NCI-H2029 (cell line): ENCODE measurements around the gene GPR183.

ENCODE experiments used
- DNase-seq: peaks from one replicate; lab custom pipeline; 2025; lab: John Stamatoyannopoulos, UW

The GPR183 gene, protein sequence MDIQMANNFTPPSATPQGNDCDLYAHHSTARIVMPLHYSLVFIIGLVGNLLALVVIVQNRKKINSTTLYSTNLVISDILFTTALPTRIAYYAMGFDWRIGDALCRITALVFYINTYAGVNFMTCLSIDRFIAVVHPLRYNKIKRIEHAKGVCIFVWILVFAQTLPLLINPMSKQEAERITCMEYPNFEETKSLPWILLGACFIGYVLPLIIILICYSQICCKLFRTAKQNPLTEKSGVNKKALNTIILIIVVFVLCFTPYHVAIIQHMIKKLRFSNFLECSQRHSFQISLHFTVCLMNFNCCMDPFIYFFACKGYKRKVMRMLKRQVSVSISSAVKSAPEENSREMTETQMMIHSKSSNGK

DNA sequence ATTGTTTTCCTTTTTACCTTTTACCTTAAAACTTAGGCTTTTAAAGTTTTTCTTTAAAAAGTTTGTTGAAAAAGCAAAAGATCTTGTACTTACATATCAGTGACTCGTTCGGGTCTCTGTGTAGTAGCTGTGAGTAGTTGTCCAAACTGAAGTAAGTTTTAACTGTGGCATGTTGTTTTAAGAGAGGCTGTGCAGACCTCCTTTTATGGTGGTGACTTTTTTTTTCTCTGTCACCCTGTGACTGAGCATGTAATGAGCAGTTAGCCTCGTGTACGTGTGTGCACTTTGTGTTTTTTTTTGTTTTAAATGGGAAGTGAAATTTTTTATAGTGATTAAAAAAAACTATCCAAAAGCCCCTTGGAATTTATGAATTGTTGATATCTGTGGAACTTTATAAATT lies at the start of gene GPR183:
TSS of gene GPR183 (minus strand) at position 153 of the 400 bp plus-strand sequence. CDS start 11,254 bp downstream, outside the sequence.
- DNase-seq = no peak

DNA sequence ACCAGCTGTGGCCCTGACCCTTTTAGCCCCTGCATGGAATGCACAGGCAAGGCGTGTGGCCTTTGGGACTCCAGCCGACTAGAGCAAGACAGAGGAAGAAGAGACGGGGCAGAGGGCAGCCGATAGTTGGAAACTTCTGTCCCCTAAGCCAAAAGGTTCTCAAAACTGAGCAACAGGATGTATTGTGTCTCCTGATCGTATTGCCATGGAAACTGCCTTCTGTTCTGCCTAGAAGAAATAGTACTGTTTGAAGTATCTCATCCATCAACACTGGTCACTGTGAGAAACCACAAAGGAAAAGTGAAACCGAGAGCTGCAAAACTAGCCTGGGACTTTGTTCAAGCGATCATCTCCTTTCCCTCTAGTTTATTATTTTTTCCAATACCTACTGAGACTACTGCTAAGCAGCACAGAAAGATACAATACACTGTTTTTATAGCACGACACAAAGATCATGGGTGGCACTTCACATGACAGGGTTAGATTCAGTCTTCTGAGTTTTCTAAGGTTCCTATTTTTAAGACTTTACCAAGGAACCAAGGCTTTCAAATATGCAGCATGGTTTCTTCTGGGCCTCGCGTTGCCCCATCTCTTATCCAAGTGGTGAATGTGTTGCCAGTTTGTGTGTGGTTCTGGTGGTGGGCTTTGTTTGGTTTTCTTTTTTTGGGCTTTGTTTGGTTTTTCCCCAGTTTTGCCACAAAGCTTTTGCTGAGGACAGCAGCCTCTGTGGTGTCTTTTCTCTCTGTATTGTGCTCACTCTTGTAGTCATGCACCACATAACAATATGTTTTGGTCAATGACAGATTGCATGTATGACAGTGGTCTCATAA lies 49.3 kb upstream of the GPR183 start:
- DNase-seq = no peak

DNA sequence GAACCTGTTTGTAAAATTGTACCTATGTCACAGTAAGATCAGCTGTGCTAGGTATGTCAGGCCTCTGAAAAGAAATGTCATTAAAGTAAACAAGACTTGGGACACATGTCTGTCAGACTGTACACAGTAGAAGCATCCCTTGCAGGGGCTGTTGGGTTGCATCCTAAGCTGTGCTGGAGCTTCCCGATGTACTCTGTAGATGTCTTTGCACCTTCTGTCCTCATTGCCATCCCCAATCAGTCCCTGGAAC lies 48.7 kb upstream of the GPR183 start:
- DNase-seq = no peak

DNA sequence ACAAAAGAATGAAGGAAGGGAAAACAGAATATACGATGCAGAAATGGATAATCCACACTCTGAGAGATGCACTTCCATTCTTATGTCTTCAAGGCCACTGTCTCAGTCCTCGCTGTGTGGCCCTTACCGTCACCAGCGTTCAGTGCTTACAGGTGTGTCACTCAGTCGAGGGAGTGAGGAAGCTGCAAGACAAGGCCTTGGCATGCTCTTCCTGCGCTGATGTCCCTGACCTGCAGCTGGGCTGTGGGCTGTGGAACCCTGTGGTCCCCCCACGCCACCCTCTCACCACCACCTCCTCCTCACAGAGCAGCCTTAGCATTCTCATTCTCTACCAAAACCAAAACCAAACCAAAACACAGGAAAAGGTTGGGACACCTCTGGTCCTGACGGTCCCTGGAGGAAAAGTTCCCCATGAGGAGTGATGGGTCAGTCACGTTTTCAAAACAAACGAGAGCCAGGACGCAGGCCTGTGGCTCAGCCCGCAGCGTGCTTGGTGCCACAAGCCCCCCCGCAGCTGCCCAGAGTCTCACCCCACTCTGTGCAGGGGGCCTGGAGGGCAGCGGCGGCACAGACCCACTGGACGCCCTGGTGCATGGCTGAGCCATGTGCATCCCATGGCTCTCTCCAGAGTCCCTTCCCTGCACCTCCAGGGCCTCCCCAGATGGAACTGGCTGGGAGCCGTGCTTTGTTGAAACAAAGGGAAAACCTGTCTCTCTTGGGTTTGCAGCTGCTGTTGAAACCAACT lies 48.2 kb upstream of the GPR183 start:
- no peak for DNase-seq

DNA sequence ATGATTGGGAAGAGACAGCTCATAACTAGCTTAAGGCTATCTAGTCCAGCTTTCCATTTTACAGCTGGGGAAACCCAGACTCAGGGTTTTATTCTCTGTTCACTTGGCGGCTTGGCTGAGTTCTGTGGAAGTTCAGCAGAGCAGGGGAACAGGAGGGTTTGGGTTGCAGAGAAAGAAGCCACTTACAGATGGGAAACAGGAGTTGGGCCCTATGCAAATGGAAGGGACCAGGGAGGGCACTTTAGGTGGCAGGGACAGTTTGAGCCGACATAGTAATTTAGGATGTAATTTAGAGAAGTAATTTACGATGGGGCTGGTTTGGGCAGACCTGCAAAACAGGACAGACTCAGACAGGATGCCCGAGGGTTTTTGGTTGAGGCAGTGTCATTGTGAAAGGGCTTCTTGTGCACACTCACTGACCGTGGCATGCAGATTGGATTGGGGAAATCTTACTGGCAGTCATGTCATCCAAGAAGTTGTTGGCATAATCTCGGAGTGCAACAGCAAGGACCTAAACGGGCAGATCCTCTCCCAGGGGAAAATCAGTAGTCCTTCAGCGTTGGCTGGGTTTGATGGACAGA lies 47.3 kb upstream of the GPR183 start:
- DNase-seq = no peak

DNA sequence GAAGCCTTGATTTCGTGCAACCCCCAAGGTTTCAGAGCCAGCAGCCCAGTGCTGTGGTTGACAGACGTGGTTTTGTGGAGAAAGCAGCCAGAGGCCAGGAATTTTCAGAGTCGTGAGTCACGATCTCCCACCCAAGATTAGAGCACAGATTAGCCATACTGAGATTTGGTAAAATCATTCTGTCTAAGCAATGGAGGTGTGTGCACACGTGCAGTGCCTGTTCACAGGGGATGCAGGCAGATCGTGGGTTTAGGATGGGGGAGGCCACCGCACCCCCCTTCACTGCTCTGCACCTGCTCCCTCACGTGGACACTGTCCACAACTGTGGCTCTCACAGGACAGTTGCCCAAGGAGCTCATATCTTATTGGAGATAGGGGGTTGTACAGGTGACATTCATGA lies 46.6 kb upstream of the GPR183 start:
- DNase-seq = no peak

DNA sequence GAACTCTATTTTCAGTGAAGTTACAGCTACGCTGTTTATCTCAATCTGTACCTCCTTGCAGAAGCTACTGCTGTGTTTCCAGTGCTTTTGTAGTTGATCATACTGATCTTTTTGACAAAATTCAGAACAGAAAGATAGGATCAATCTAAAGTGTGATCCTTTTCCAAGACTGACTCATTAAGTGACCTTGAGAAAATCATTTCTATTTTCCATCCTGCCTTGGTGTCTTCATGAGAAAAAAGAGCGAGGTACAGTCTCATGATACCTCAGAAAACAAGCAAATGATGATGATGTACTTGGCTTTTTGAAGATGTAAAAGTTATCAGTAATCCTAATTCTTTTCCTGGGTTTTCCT lies 46.0 kb upstream of the GPR183 start:
- DNase-seq = no peak

DNA sequence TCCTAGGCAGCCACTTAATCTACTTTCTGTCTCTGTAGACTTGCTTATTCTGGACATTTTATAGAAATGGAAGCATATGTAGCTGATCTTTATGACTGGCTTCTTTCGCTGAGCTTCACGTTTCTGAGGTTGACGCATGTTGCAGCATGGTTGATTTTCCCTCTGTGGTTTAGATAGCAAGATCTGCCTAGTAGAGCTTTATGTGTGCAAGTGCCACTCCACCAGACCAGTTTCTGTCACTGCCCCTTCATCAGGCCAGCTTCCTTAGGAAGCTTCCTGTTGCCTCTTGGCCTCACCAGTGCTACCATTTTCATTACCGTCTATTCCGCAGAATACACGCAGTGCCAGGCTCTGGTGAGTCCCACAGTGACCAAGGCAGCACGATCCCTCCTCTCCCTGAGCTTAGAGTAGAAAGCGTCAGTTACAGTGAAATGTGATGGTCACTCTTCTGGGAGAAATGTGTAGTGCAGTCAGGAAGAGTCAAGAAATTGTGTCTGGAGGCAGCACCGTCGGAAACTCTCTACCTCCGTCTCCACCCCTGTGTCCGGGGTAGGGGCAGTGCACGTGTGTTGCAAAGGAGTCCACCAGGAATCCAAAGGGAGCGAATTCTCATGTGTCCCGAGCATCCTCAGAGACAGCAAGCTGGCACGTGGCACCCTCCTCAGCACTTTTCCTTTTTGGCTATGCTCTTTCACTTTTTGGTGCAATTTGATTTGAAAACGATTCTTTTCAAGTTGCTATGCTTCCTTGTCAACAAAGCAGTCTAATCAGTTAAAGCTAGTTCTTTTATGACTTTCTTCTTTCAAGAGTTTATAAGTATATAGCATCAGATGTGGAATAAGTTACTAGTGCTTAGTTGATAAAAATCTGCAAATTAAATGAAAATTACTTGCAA lies 45.4 kb upstream of the GPR183 start:
- no peak for DNase-seq

DNA sequence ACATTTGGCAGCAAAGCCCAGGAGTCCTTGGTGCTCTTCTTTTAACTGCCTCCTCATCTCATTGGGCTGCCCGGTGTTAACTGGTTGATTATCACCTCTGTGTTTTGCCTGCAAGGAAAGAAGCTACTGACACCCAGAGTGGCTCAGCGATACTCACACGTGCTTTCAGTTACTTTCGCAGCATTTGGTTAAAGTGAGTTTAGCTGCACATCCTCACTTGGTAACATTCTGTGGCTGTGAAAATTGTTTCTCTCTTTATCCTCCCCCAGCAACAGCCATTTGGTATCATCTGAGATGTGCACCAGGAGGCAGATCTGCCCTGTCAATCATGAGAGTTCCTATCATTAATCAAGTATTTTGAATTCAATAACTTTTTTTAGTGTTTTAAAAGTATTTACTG lies 44.6 kb upstream of the GPR183 start:
- DNase-seq = no peak

DNA sequence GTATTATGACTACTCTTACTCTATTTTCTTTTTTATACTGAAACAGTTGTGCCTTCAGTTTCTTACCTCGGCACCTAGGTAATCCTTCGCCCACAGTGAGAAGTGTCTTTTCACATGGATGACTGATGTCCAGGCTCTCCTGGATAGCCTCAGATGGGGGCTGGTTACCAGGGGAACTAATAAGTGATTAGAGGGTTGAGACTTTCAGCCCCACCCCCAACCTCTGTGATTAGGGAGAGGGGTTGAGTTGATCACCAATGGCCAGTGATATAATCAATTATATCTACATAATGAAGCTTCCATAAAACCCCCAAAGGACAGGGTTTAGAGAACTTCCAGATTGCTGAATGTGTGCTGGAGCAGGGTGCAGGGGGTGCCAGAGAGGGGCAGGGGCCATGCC lies 43.0 kb upstream of the GPR183 start:
- DNase-seq = no peak

DNA sequence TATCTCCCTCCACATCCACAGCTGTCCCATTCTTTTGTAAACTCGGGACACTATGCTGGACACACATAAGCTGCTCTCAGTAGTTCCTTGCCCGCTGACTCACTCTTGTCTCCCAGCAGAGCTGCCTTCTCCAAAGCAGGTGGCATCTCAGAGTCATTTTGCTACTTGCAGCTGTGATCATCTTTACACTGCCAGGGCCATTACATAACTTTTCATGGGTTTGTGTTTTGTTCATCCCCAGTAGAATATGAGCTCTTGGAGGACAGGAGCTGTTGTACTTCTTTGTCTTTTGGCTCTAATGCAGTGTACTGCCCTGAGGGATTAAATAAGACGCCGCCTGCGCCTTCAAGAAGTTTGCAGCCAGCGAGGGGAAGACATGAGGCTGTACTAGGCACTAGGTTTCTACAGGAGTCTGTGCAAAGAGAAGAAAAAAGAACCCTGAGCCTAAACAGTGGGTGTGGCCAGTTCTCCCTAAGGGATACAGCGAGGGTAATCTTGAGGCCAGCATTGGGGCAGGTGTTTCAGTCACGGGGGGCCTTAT lies 40.8 kb upstream of the GPR183 start:
- no peak for DNase-seq

DNA sequence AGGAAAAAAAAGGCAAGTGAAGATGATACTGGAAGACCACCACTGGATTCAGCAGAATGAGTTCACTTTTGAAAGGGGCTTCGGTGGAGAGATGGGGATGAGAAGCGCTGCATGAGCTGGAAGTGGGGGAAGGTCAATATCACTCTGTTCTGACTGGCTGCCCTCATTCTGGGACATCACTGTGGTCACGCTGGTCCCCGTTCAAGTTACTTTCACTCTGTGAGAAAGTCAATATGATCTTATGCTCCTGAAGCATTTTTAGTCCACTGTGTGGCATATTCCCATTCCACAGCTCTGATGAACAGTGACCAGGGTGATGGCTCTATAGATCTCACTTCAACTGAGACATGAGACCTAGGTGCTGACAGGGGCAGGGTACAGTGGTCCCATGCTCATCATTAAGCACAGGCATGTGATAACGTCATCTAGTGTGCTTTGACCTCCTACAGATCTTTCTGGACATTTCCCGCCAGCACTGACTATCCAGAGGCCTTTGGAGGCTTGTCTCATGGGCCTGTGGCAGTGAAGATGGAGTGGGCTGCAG lies 40.2 kb upstream of the GPR183 start:
- no peak for DNase-seq

DNA sequence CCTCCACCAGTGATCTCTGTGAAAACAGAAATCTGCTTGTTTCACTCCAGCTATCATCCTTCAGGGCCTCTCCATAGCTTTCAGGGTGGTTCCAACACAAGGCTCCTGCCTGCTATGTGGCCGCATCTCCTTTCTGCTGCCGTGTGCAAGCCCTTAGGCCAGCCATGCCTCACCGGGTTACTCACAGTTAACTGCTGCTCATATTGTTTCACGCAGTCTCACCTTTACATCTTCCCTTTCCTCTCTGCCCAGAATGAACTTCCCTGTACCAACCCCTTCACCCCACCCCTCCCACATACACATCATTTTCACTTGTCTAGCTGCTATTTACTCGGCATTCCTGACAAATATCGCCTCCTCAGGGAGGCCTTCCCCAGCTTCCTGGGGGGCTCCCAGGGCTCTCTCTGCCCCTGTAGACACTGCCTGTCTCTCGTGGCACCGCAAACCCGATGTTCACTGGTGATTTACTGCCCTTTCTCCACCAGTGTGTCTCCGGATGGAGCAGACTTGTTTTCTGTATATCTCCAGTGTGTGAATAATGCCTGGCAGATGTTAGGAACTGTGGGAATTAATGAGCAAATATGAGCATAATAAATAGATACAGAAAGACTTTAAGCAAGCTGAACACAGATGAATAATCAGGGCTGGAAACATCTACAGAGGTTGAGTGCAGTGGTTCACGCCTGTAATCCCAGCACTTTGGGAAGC lies 39.3 kb upstream of the GPR183 start:
- no peak for DNase-seq

DNA sequence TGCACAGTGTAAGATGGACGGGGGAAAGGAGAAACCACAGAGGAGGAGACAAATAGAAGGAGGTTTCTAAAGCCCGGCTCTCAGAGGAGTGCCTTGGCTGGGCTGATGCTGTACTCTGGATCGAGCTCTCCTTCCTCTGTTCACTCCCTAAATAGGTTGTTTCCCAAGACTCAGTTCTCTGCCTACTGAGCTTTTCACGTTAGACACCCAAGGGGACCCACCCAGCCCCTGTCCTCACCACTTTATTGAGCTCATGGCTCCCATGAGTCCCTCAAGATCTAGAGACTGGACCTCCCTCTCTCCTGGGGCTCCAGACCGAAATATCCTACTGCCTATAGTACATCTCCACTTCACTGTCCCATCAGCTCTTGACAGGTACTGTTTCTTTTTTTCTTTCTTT lies 38.1 kb upstream of the GPR183 start:
- no peak for DNase-seq

DNA sequence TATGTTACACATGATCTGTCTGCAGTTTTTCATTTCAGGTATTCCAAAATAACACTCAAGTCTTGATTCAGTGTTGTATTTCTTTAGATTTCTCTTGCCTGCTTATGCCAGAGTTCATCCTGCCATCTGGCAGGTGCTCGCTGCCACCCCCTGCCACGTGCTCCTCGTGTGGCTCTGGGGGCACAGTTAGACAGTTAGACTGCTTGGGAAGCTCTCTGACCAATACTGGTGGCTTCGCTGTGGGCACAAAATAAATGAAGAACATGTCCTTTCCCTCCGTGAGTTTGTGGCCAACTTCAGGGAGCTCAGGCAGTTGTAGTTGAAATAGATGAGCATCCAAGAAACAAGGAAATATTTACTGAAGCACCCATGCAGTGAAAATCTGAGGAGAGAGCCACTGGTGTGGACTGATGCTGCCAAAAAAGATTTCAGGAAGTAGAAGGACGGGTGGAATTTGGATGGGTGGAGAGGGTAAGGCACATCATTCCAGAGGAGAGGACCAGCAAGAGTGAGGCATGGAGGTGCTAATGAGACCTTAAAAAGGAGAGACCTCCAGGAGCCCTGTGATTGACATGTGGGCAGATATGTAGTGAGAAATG lies 37.5 kb upstream of the GPR183 start:
- DNase-seq = no peak

DNA sequence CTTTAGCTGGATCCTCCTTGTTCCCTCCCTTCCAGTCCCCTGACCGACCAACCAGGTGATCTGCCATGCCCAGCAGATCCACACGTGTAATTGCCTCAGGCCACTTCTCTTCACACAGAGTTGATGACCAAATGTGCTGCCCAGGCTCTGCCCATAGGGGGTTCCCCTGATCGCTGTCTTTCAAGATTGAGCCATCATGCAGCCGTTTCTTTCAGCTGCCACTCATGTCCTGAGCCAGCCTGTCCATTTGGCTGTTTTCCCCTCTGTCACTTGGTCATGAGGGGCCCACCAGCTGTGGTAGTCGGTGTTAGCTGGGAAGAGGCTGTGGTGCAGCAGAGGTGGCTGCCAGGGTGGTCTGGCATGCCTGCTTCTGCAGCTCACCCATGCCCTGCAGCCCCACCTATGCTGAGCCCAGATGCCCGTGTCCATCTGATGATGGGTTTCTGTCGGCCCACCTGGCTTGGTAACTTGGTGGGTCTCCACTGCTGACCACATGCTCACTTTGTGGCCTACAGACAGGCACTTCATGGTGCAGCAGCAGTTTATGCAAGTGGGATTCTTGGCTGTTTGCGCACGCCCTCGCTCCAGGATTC lies 35.6 kb upstream of the GPR183 start:
- DNase-seq = no peak

DNA sequence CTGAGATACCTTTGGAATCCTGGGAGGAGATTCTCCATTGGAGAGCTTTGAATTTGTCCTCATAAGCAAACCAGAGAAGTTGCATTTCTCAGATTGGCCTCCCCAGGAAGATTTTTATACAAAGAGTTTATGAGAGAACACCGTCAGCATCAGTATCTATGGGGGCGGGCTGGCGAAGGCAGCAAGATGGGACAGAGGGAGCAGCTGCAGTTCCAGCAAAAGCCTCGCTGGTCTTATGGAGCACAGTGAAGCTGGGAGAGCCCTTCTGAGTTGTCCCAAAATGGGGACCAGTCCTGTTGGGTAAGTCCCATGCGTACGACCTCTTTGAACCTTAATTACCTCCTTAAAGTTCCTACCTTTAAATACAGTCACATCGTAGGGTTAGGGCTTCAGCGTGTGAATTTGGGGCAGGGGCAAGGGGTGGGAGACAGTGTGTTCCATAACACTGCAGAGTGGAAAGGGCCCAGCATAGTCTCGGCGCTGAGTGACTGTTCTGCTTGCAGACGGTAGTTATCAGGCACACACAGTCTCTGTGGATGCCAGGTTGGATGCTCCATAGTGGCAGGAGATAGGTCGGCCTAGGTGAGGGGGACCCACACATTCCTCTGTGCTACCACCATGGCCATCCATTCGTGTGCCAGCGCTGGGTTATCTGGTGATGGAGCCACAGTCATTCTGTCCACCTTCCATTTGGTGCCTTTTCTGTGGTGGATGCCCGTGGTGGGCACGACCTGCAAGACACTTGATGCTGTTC lies 34.9 kb upstream of the GPR183 start:
- DNase-seq = no peak

DNA sequence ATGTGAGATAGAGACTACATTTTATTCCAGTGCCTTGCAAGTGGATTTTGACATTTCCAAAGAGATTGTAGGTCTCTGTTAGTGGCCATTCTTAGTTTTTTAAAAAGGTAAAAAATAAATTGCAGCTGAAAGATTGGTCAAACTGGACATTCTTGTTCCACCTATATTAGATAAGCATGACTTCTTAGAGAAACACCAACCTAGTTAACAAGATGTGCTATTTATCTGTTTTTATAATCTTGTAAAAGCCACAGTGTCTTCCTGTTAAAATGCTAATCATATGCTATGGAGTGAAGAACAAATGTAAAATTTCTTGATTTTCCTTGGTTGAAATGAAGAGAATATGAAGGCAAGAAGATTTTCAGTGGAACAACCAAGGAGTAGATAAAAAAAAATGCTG lies 33.4 kb upstream of the GPR183 start:
- no peak for DNase-seq
